CD14-positive monocyte (primary cell): ENCODE data around the gene FIGN. TPM values are rescaled to one million over a fixed set of nuclear protein-coding genes. Genes with fewer than 3 reads are reported as not detected.

Source experiments
- DNase-seq, 3 donors: peaks; one replicate each; pipeline ENCODE4 v3.0.0-alpha.2; 2011 to 2022
- H2AFZ ChIP-seq: 2 replicates; pipeline ENCODE4 v1.6.0; 2012; ENCODE audit warnings: mild to moderate bottlenecking, low read depth, low read length, inconsistent platforms; ENCODE audit not compliant: insufficient read depth, poor library complexity, severe bottlenecking
- H3K27ac ChIP-seq, 2 donors: 1 replicate in 1 of 2; 2 replicates in 1 of 2; pipeline ENCODE4 v1.5.1; 2012 to 2013; ENCODE audit warnings: low read length in 2 of 2, control low read depth in 1 of 2, inconsistent platforms in 1 of 2, low read depth in 1 of 2, mild to moderate bottlenecking in 1 of 2
- H3K27me3 ChIP-seq, 2 donors: one replicate each; pipeline versions ENCODE4 v1.6.0 to v1.6.1; 2011 to 2013; ENCODE audit warnings: low read length in 2 of 2; ENCODE audit not compliant: control insufficient read depth in 2 of 2, insufficient read depth in 2 of 2
- H3K36me3 ChIP-seq, 2 donors: replicated peaks in 1 of 2; 1 replicate in 1 of 2; 2 replicates in 1 of 2; pipeline versions ENCODE4 v1.5.1 to v1.6.1; 2012 to 2013; ENCODE audit warnings: low read length in 2 of 2, control low read depth in 1 of 2, inconsistent platforms in 1 of 2, mild to moderate bottlenecking in 1 of 2; ENCODE audit not compliant: insufficient read depth in 2 of 2, control insufficient read depth in 1 of 2
- H3K4me1 ChIP-seq, 2 donors: 1 replicate in 1 of 2; 2 replicates in 1 of 2; pipeline versions ENCODE4 v1.5.1 to v1.6.1; 2012 to 2013; ENCODE audit warnings: low read length in 2 of 2, control low read depth in 1 of 2, inconsistent platforms in 1 of 2, mild to moderate bottlenecking in 1 of 2, moderate library complexity in 1 of 2; ENCODE audit not compliant: insufficient read depth in 2 of 2, control insufficient read depth in 1 of 2
- H3K4me2 ChIP-seq: replicated peaks from 2 replicates; pipeline ENCODE3; 2012; ENCODE audit warnings: low read length, moderate library complexity, mild to moderate bottlenecking; ENCODE audit not compliant: poor library complexity, severe bottlenecking; ENCODE audit errors: extremely low read depth
- H3K4me3 ChIP-seq, 3 experiments: fragments of 200-600 bp in 1 of 3; sonication (generic) in 1 of 3; replicated peaks in 1 of 3; 1 replicate in 2 of 3; 2 replicates in 1 of 3; pipeline ENCODE4 v1.5.1; 2011 to 2013; ENCODE audit warnings: low read length in 3 of 3, mild to moderate bottlenecking in 3 of 3, control low read depth in 2 of 3, low read depth in 2 of 3, inconsistent platforms in 1 of 3, moderate library complexity in 1 of 3
- H3K79me2 ChIP-seq: 2 replicates; pipeline ENCODE4 v1.6.0; 2012; ENCODE audit warnings: mild to moderate bottlenecking, control low read depth, inconsistent platforms, low read length, moderate library complexity; ENCODE audit not compliant: insufficient read depth
- H3K9ac ChIP-seq: 2 replicates; pipeline ENCODE4 v1.6.0; 2017; ENCODE audit warnings: low read length, mild to moderate bottlenecking; ENCODE audit not compliant: insufficient read depth, poor library complexity, severe bottlenecking
- H3K9me3 ChIP-seq, 2 donors: replicated peaks in 1 of 2; 1 replicate in 1 of 2; 2 replicates in 1 of 2; pipeline versions ENCODE4 v1.5.1 to v1.6.1; 2012 to 2013; ENCODE audit warnings: low read length in 2 of 2, control low read depth in 1 of 2; ENCODE audit not compliant: control insufficient read depth in 1 of 2, insufficient read depth in 1 of 2
- H4K20me1 ChIP-seq: 2 replicates; pipeline ENCODE4 v1.6.0; 2012; ENCODE audit warnings: mild to moderate bottlenecking, low read length, control low read depth, moderate library complexity; ENCODE audit not compliant: insufficient read depth
- H3K27ac Mint-ChIP-seq, 7 donors: one replicate each; pipeline ENCODE4 v1.8.0; 2020; ENCODE audit warnings: mild to moderate bottlenecking in 7 of 7, mixed read lengths in 7 of 7, moderate library complexity in 6 of 7, inconsistent platforms in 2 of 7
- H3K27me3 Mint-ChIP-seq, 3 donors: one replicate each; pipeline ENCODE4 v1.8.0; 2021 to 2022; ENCODE audit warnings: low read depth in 3 of 3, mild to moderate bottlenecking in 3 of 3, mixed read lengths in 3 of 3, moderate library complexity in 3 of 3, inconsistent platforms in 1 of 3
- H3K36me3 Mint-ChIP-seq, 2 donors: one replicate each; pipeline ENCODE4 v1.8.0; 2020; ENCODE audit warnings: mixed read lengths in 2 of 2, inconsistent platforms in 1 of 2, mild to moderate bottlenecking in 1 of 2
- H3K4me1 Mint-ChIP-seq: one replicate; pipeline ENCODE4 v1.8.0; 2020; ENCODE audit warnings: mild to moderate bottlenecking, mixed read lengths
- H3K4me3 Mint-ChIP-seq, 2 donors: one replicate each; pipeline ENCODE4 v1.8.0; 2020; ENCODE audit warnings: mild to moderate bottlenecking in 2 of 2, mixed read lengths in 2 of 2, moderate library complexity in 1 of 2
- H3K9me3 Mint-ChIP-seq, 7 donors: one replicate each; pipeline ENCODE4 v1.8.0; 2020 to 2022; ENCODE audit warnings: mixed read lengths in 7 of 7, mild to moderate bottlenecking in 6 of 7, moderate library complexity in 6 of 7, inconsistent platforms in 2 of 7
- WGBS: methylation state at CpG from one replicate; pipeline ENCODE4 v1.1.5; 2013; ENCODE audit warnings: missing lambda C conversion rate; ENCODE audit not compliant: insufficient coverage; 5-methylcytosine and 5-hydroxymethylcytosine counted together
- intact Hi-C, 2 donors: fragments of 100-400 bp; cut with micrococcal nuclease; formaldehyde crosslinking; loops; one replicate each; pipeline versions ENCODE4 v1.15.0 to v1.15.1; 2023
- polyA plus RNA-seq, 3 donors: library from polyadenylated mRNA; depleted of rRNA in 1 of 3; unstranded in 2 of 3; stranded (reverse) in 1 of 3; fragments of 300-500 nt in 2 of 3; fragments of >200 nt in 1 of 3; fragmentation: Illumina TruSeq in 2 of 3; gene quantifications; 1 replicate in 2 of 3; 2 replicates in 1 of 3; pipeline ENCODE4 v1.2.3, GENCODE V29; 2012 to 2021
- TF ChIP-seq, protein P1 (sequence below): fragments of 200-600 bp; IDR thresholded peaks from one replicate; pipeline ENCODE4 v1.8.0; 2022; ENCODE audit warnings: antibody characterized with exemption, mild to moderate bottlenecking

The FIGN gene
- polyA plus RNA-seq, 3 donors: not detected

DNA sequence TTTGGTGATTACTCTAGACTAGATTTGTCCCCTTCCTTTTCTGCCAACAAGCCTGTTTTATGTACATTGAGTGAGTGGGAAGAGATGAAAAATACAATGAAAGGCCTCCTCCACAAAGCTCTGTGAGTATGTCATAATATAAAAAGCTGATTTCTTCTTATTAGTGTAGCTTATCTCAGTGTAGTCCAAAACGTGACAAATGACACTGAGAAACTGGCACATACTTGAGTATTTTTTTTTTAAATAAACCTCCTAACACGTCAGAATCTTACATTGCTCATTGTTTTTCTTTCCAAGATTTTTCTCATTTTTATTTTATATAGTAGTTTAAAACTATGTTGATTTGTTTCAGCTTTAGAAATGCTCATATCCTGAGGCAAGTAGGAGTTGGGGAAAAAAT, 17.9 kb upstream of the FIGN start:
- no peak overlapping the region for H3K4me3 ChIP-seq
- H3K4me1 Mint-ChIP-seq: no peaks in the 10 kb centered on the region
- H3K27ac ChIP-seq: no peak overlapping the region
- H3K4me1 ChIP-seq: no peaks in the 10 kb centered on the region
- H3K79me2 ChIP-seq: no peaks in the 10 kb centered on the region
- H3K9me3 ChIP-seq: no peaks in the 10 kb centered on the region
- H4K20me1 ChIP-seq: no peaks in the 10 kb centered on the region
- H3K4me3 Mint-ChIP-seq: no peak overlapping the region
- no peaks in the 10 kb centered on the region for H3K36me3 ChIP-seq
- H3K9ac ChIP-seq: no peak overlapping the region
- TF ChIP-seq, protein P1, sequence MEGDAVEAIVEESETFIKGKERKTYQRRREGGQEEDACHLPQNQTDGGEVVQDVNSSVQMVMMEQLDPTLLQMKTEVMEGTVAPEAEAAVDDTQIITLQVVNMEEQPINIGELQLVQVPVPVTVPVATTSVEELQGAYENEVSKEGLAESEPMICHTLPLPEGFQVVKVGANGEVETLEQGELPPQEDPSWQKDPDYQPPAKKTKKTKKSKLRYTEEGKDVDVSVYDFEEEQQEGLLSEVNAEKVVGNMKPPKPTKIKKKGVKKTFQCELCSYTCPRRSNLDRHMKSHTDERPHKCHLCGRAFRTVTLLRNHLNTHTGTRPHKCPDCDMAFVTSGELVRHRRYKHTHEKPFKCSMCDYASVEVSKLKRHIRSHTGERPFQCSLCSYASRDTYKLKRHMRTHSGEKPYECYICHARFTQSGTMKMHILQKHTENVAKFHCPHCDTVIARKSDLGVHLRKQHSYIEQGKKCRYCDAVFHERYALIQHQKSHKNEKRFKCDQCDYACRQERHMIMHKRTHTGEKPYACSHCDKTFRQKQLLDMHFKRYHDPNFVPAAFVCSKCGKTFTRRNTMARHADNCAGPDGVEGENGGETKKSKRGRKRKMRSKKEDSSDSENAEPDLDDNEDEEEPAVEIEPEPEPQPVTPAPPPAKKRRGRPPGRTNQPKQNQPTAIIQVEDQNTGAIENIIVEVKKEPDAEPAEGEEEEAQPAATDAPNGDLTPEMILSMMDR: no peak
- H3K9me3 Mint-ChIP-seq: peaks cover 0 to 4% (median 0%) of the 10 kb centered on the region in 7 donors
- no CpG with 5 or more reads among the region's 2 CpGs for WGBS
- DNase-seq: no peak
- H3K27ac Mint-ChIP-seq: no peak overlapping the region
- H3K27me3 ChIP-seq: no peaks in the 10 kb centered on the region
- no peak overlapping the region for H2AFZ ChIP-seq
- H3K36me3 Mint-ChIP-seq: no peaks in the 10 kb centered on the region
- H3K4me2 ChIP-seq: no peak overlapping the region
- no peaks in the 10 kb centered on the region for H3K27me3 Mint-ChIP-seq
- intact Hi-C loops: no loop called here

DNA sequence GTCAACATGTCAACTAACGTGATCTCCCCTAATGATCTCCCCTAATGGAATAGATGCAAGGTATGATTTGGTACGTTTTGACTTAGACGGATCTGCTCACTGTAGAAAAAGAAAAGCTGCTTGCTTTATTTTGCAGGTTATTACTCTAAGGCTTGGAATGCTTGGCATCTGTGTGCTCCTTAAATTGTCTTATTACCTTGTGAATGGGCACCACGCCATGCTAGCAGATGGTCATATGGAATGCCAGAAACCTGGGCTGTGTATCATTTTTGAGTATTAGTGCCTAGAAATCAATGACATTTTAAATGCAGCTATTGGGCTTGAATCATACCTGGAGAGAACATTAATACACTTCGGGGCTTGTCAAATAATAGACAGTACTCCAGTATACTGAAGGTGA, 16.5 kb upstream of the FIGN start:
- H3K4me2 ChIP-seq: no peak overlapping the region
- intact Hi-C loops: no loop called here
- Mint-ChIP-seq H3K4me1 (no peaks in the 10 kb centered on the region), H3K4me3 (no peak overlapping the region), H3K27me3 (no peaks in the 10 kb centered on the region), H3K36me3 (no peaks in the 10 kb centered on the region), H3K9me3 (peaks cover 0 to 4% (median 0%) of the 10 kb centered on the region in 7 donors), H3K27ac (no peak overlapping the region)
- H3K27ac ChIP-seq: no peak overlapping the region
- H3K9me3 ChIP-seq: no peaks in the 10 kb centered on the region
- no peak overlapping the region for H2AFZ ChIP-seq
- no peaks in the 10 kb centered on the region for H3K79me2 ChIP-seq
- H4K20me1 ChIP-seq: no peaks in the 10 kb centered on the region
- WGBS: 80% methylated on average over 1 of the region's 5 CpGs
- H3K36me3 ChIP-seq: no peaks in the 10 kb centered on the region
- no peak for DNase-seq
- TF ChIP-seq, protein P1: no peak
- no peak overlapping the region for H3K9ac ChIP-seq
- H3K4me3 ChIP-seq: no peak overlapping the region
- no peaks in the 10 kb centered on the region for H3K27me3 ChIP-seq
- H3K4me1 ChIP-seq: no peaks in the 10 kb centered on the region
